CD14-positive monocyte (primary cell): Measurements from ENCODE around the gene PHC2. TPM values are rescaled to one million over a fixed set of nuclear protein-coding genes. Genes with fewer than 3 reads are reported as not detected.

ENCODE experiments used
- DNase-seq, 3 donors: peaks; one replicate each; pipeline ENCODE4 v3.0.0-alpha.2; 2011 to 2022
- H2AFZ ChIP-seq: 2 replicates; pipeline ENCODE4 v1.6.0; 2012; ENCODE audit warnings: mild to moderate bottlenecking, low read depth, low read length, inconsistent platforms; ENCODE audit not compliant: insufficient read depth, poor library complexity, severe bottlenecking
- H3K27ac ChIP-seq, 2 donors: 1 replicate in 1 of 2; 2 replicates in 1 of 2; pipeline ENCODE4 v1.5.1; 2012 to 2013; ENCODE audit warnings: low read length in 2 of 2, control low read depth in 1 of 2, inconsistent platforms in 1 of 2, low read depth in 1 of 2, mild to moderate bottlenecking in 1 of 2
- H3K27me3 ChIP-seq, 2 donors: one replicate each; pipeline versions ENCODE4 v1.6.0 to v1.6.1; 2011 to 2013; ENCODE audit warnings: low read length in 2 of 2; ENCODE audit not compliant: control insufficient read depth in 2 of 2, insufficient read depth in 2 of 2
- H3K36me3 ChIP-seq, 2 donors: replicated peaks in 1 of 2; 1 replicate in 1 of 2; 2 replicates in 1 of 2; pipeline versions ENCODE4 v1.5.1 to v1.6.1; 2012 to 2013; ENCODE audit warnings: low read length in 2 of 2, control low read depth in 1 of 2, inconsistent platforms in 1 of 2, mild to moderate bottlenecking in 1 of 2; ENCODE audit not compliant: insufficient read depth in 2 of 2, control insufficient read depth in 1 of 2
- H3K4me1 ChIP-seq, 2 donors: 1 replicate in 1 of 2; 2 replicates in 1 of 2; pipeline versions ENCODE4 v1.5.1 to v1.6.1; 2012 to 2013; ENCODE audit warnings: low read length in 2 of 2, control low read depth in 1 of 2, inconsistent platforms in 1 of 2, mild to moderate bottlenecking in 1 of 2, moderate library complexity in 1 of 2; ENCODE audit not compliant: insufficient read depth in 2 of 2, control insufficient read depth in 1 of 2
- H3K4me2 ChIP-seq: replicated peaks from 2 replicates; pipeline ENCODE3; 2012; ENCODE audit warnings: low read length, moderate library complexity, mild to moderate bottlenecking; ENCODE audit not compliant: poor library complexity, severe bottlenecking; ENCODE audit errors: extremely low read depth
- H3K4me3 ChIP-seq, 3 experiments: fragments of 200-600 bp in 1 of 3; sonication (generic) in 1 of 3; replicated peaks in 1 of 3; 1 replicate in 2 of 3; 2 replicates in 1 of 3; pipeline ENCODE4 v1.5.1; 2011 to 2013; ENCODE audit warnings: low read length in 3 of 3, mild to moderate bottlenecking in 3 of 3, control low read depth in 2 of 3, low read depth in 2 of 3, inconsistent platforms in 1 of 3, moderate library complexity in 1 of 3
- H3K79me2 ChIP-seq: 2 replicates; pipeline ENCODE4 v1.6.0; 2012; ENCODE audit warnings: mild to moderate bottlenecking, control low read depth, inconsistent platforms, low read length, moderate library complexity; ENCODE audit not compliant: insufficient read depth
- H3K9ac ChIP-seq: 2 replicates; pipeline ENCODE4 v1.6.0; 2017; ENCODE audit warnings: low read length, mild to moderate bottlenecking; ENCODE audit not compliant: insufficient read depth, poor library complexity, severe bottlenecking
- H3K9me3 ChIP-seq, 2 donors: replicated peaks in 1 of 2; 1 replicate in 1 of 2; 2 replicates in 1 of 2; pipeline versions ENCODE4 v1.5.1 to v1.6.1; 2012 to 2013; ENCODE audit warnings: low read length in 2 of 2, control low read depth in 1 of 2; ENCODE audit not compliant: control insufficient read depth in 1 of 2, insufficient read depth in 1 of 2
- H4K20me1 ChIP-seq: 2 replicates; pipeline ENCODE4 v1.6.0; 2012; ENCODE audit warnings: mild to moderate bottlenecking, low read length, control low read depth, moderate library complexity; ENCODE audit not compliant: insufficient read depth
- H3K27ac Mint-ChIP-seq, 7 donors: one replicate each; pipeline ENCODE4 v1.8.0; 2020; ENCODE audit warnings: mild to moderate bottlenecking in 7 of 7, mixed read lengths in 7 of 7, moderate library complexity in 6 of 7, inconsistent platforms in 2 of 7
- H3K27me3 Mint-ChIP-seq, 3 donors: one replicate each; pipeline ENCODE4 v1.8.0; 2021 to 2022; ENCODE audit warnings: low read depth in 3 of 3, mild to moderate bottlenecking in 3 of 3, mixed read lengths in 3 of 3, moderate library complexity in 3 of 3, inconsistent platforms in 1 of 3
- H3K36me3 Mint-ChIP-seq, 2 donors: one replicate each; pipeline ENCODE4 v1.8.0; 2020; ENCODE audit warnings: mixed read lengths in 2 of 2, inconsistent platforms in 1 of 2, mild to moderate bottlenecking in 1 of 2
- H3K4me1 Mint-ChIP-seq: one replicate; pipeline ENCODE4 v1.8.0; 2020; ENCODE audit warnings: mild to moderate bottlenecking, mixed read lengths
- H3K4me3 Mint-ChIP-seq, 2 donors: one replicate each; pipeline ENCODE4 v1.8.0; 2020; ENCODE audit warnings: mild to moderate bottlenecking in 2 of 2, mixed read lengths in 2 of 2, moderate library complexity in 1 of 2
- H3K9me3 Mint-ChIP-seq, 7 donors: one replicate each; pipeline ENCODE4 v1.8.0; 2020 to 2022; ENCODE audit warnings: mixed read lengths in 7 of 7, mild to moderate bottlenecking in 6 of 7, moderate library complexity in 6 of 7, inconsistent platforms in 2 of 7
- CTCF ChIP-seq: fragments of 200-600 bp; IDR thresholded peaks from one replicate; pipeline ENCODE4 v1.8.0; 2022; ENCODE audit warnings: antibody characterized with exemption, mild to moderate bottlenecking
- WGBS: methylation state at CpG from one replicate; pipeline ENCODE4 v1.1.5; 2013; ENCODE audit warnings: missing lambda C conversion rate; ENCODE audit not compliant: insufficient coverage; 5-methylcytosine and 5-hydroxymethylcytosine counted together
- intact Hi-C, 2 donors: fragments of 100-400 bp; cut with micrococcal nuclease; formaldehyde crosslinking; loops; one replicate each; pipeline versions ENCODE4 v1.15.0 to v1.15.1; 2023
- polyA plus RNA-seq, 3 donors: library from polyadenylated mRNA; depleted of rRNA in 1 of 3; unstranded in 2 of 3; stranded (reverse) in 1 of 3; fragments of 300-500 nt in 2 of 3; fragments of >200 nt in 1 of 3; fragmentation: Illumina TruSeq in 2 of 3; gene quantifications; 1 replicate in 2 of 3; 2 replicates in 1 of 3; pipeline ENCODE4 v1.2.3, GENCODE V29; 2012 to 2021

Gene PHC2
- polyA plus RNA-seq, 3 donors = 18.9 to 85.3 (median 53.1) TPM

- Mint-ChIP-seq H3K9me3 (no peaks in the 10 kb centered on the region), H3K4me3 (no peak overlapping the region), H3K4me1 (peaks cover 11% of the 10 kb centered on the region), H3K27ac (no peak overlapping the region), H3K27me3 (peaks cover 0 to 6% (median 4%) of the 10 kb centered on the region in 3 donors), H3K36me3 (peaks cover 16 to 17% of the 10 kb centered on the region in 2 donors)
- intact Hi-C loops = no loop called here
- H3K27me3 ChIP-seq = no peaks in the 10 kb centered on the region
- H3K79me2 ChIP-seq = no peaks in the 10 kb centered on the region
- peaks cover 0 to 2% of the 10 kb centered on the region in 2 donors for H3K36me3 ChIP-seq
- H3K4me3 ChIP-seq = no peak overlapping the region
- no peak overlapping the region for H2AFZ ChIP-seq
- no peak for TF ChIP-seq CTCF
- H3K27ac ChIP-seq = no peak overlapping the region
- no peaks in the 10 kb centered on the region for H4K20me1 ChIP-seq
- peaks cover 12 to 13% of the 10 kb centered on the region in 2 donors for H3K4me1 ChIP-seq
- DNase-seq = no peak
- 100% methylated on average over 6 of the region's 12 CpGs for WGBS
- no peaks in the 10 kb centered on the region for H3K9me3 ChIP-seq
- H3K9ac ChIP-seq = no peak overlapping the region
- no peak overlapping the region for H3K4me2 ChIP-seq
These were observed 58.7 kb downstream of the PHC2 start for GRCh38 chr1:33372162-33372561.

DNA sequence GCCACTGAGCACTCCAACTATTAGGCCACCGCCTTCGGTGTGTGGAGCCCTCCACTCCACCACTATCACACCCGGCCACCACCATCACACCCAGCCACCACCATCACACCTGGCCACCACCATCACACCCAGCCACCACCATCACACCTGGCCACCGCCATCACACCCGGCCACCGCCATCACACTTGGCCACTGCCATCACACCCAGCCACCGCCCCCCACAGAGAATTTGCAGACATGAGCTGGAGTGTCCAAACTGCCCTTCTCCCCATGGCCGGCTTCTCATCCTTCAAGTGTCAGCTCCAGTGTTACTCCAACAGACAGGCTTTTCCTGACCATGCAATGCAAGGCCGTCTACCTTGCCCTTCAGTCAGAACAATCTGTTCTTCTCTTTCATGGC, 59.6 kb downstream of the PHC2 start:
- Histone ChIP-seq H3K4me1 (peaks cover 12 to 13% of the 10 kb centered on the region in 2 donors), H3K4me3 (no peak overlapping the region), H3K79me2 (no peaks in the 10 kb centered on the region), H3K27me3 (no peaks in the 10 kb centered on the region), H3K27ac (no peak overlapping the region), H3K9ac (no peak overlapping the region), H4K20me1 (no peaks in the 10 kb centered on the region), H3K9me3 (no peaks in the 10 kb centered on the region), H3K36me3 (peaks cover 0 to 2% of the 10 kb centered on the region in 2 donors), H3K4me2 (no peak overlapping the region), H2AFZ (no peak overlapping the region)
- peaks cover 23 to 26% of the 10 kb centered on the region in 2 donors for H3K36me3 Mint-ChIP-seq
- H3K4me1 Mint-ChIP-seq = peaks cover 16% of the 10 kb centered on the region
- H3K27ac Mint-ChIP-seq = peak overlapping the region in 1 of 7 donors; percentile 35
- H3K4me3 Mint-ChIP-seq = no peak overlapping the region
- no peak for DNase-seq
- H3K9me3 Mint-ChIP-seq = no peaks in the 10 kb centered on the region
- 95% methylated on average over 8 of the region's 9 CpGs for WGBS
- intact Hi-C loops = no loop called here
- TF ChIP-seq CTCF = no peak
- peaks cover 0 to 6% (median 4%) of the 10 kb centered on the region in 3 donors for H3K27me3 Mint-ChIP-seq
